Thyroid gland (tissue), 4 donors: ENCODE measurements around the gene CCBE1.

Experiments
- POLR2A ChIP-seq, 2 donors: fragments of 450-650 bp; IDR thresholded peaks; one replicate each; pipeline ENCODE4 v1.6.1; 2017; ENCODE audit warnings: antibody characterized with exemption in 2 of 2, mild to moderate bottlenecking in 2 of 2, moderate library complexity in 1 of 2
- TF ChIP-seq, protein P1 (sequence below), 6 experiments: fragments of 200-600 bp in 3 of 6; fragments of 450-650 bp in 3 of 6; sonication (generic) in 3 of 6; IDR thresholded peaks; one replicate each; pipeline ENCODE4 v1.5.1; 2016 to 2019; ENCODE audit warnings: antibody characterized with exemption in 6 of 6, mild to moderate bottlenecking in 2 of 6, inconsistent platforms in 1 of 6, moderate library complexity in 1 of 6

GRCh38 chr18:59453468-59453961 is 243.7 kb downstream of the CCBE1 start:
- TF ChIP-seq, protein P1, sequence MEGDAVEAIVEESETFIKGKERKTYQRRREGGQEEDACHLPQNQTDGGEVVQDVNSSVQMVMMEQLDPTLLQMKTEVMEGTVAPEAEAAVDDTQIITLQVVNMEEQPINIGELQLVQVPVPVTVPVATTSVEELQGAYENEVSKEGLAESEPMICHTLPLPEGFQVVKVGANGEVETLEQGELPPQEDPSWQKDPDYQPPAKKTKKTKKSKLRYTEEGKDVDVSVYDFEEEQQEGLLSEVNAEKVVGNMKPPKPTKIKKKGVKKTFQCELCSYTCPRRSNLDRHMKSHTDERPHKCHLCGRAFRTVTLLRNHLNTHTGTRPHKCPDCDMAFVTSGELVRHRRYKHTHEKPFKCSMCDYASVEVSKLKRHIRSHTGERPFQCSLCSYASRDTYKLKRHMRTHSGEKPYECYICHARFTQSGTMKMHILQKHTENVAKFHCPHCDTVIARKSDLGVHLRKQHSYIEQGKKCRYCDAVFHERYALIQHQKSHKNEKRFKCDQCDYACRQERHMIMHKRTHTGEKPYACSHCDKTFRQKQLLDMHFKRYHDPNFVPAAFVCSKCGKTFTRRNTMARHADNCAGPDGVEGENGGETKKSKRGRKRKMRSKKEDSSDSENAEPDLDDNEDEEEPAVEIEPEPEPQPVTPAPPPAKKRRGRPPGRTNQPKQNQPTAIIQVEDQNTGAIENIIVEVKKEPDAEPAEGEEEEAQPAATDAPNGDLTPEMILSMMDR (IDR thresholded peaks at IDR 0.05), result no peak
- TF ChIP-seq POLR2A (IDR thresholded peaks at IDR 0.05), result no peak
